DOHH2 (cell line): ENCODE measurements around the gene GAB2.

Experiments
- EZH2phosphoT487 ChIP-seq: fragments of 200-600 bp; sonication (generic); IDR thresholded peaks from 2 replicates; pipeline ENCODE4 v1.6.1; 2017; ENCODE audit warnings: borderline replicate concordance, mild to moderate bottlenecking, antibody characterized with exemption, low read length, moderate library complexity, mixed read lengths
- TF ChIP-seq, protein P1 (sequence below): fragments of 200-600 bp; sonication (generic); IDR thresholded peaks from one replicate; pipeline ENCODE4 v1.5.1; 2014; ENCODE audit warnings: antibody characterized with exemption, mild to moderate bottlenecking, low read depth, low read length; ENCODE audit not compliant: poor library complexity, severe bottlenecking

DNA sequence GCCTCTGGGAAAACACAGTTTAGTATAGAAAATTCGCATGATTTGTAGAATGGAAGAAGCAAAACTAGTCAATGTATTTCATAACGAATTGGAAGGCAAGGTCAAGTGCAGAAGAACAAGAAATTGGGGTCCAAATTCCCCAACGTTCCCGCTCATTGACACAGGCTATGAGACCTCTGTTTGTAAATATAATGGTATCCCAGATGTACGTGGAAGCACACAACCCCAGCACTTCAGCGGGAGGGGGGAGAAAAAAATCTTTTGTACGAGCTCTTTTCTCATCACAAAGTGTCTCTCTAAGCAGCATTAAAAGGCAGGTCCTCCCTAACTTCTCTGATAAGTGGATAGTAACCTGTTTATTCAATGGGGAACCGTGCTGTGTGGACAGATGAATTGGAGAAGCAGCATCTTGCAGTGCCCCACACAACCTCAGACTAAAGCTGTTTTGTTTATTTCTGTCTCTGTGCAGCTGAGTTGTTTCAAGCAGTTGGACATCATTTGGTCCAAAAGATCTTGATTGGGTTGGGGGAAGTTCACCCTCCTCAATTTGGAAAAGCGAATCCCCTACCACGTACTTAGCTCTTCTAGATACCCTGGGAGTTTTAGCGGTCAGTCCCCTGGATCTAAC, 1.1 kb upstream of the GAB2 start:
- TF ChIP-seq, protein P1, sequence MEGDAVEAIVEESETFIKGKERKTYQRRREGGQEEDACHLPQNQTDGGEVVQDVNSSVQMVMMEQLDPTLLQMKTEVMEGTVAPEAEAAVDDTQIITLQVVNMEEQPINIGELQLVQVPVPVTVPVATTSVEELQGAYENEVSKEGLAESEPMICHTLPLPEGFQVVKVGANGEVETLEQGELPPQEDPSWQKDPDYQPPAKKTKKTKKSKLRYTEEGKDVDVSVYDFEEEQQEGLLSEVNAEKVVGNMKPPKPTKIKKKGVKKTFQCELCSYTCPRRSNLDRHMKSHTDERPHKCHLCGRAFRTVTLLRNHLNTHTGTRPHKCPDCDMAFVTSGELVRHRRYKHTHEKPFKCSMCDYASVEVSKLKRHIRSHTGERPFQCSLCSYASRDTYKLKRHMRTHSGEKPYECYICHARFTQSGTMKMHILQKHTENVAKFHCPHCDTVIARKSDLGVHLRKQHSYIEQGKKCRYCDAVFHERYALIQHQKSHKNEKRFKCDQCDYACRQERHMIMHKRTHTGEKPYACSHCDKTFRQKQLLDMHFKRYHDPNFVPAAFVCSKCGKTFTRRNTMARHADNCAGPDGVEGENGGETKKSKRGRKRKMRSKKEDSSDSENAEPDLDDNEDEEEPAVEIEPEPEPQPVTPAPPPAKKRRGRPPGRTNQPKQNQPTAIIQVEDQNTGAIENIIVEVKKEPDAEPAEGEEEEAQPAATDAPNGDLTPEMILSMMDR, result no peak
- TF ChIP-seq EZH2phosphoT487, result no peak
